Stimulated activated CD8-positive, alpha-beta memory T cell treated with anti-CD3 and anti-CD28 coated beads, Interleukin-15, amount 100 ng/mL, for 24 hours (primary cell): ENCODE results near the gene TDRD3.

Experiments used
- DNase-seq: peaks from one replicate; pipeline ENCODE4 v3.0.0-alpha.2; 2020; ENCODE audit warnings: low read depth

Gene TDRD3

DNA sequence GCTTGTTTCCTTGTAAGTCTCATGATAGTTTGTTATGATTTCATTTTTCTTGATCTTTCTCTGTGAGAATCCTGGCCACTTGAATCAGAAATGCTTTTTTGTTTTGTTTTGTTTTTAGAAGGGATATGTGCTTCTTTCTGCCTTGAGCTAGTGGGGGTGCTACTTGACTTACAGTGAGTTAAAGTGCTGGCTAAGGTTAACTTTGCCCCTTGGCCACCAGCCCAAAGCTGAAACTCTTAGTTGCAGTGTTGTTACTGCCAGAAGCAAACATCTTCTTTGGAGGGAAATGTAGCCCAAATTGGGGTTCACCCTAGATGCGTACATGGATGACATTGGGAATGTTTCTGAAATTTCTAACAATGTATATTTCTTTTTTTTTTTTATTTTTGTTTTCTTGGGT is 57.4 kb downstream of the TDRD3 start:
- no peak for DNase-seq

DNA sequence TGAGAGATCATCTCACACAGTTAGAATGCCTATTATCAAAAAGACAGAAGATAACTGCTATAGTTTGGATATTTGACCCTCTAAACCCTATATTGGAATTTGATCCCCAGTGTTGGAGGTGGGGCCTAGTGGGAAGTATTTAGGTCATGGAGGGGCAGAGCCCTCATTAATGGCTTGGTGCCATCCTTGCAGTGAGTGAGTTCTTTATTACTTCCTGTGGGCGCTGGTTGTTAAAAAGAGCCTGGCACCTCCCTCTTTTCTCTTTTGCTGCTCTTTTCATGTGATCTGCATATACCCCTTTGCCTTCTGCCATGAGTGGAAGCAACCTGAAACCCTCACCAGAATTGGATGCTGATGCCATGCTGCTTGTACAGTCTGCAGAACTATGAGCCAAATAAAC is 66.8 kb downstream of the TDRD3 start:
- no peak for DNase-seq

DNA sequence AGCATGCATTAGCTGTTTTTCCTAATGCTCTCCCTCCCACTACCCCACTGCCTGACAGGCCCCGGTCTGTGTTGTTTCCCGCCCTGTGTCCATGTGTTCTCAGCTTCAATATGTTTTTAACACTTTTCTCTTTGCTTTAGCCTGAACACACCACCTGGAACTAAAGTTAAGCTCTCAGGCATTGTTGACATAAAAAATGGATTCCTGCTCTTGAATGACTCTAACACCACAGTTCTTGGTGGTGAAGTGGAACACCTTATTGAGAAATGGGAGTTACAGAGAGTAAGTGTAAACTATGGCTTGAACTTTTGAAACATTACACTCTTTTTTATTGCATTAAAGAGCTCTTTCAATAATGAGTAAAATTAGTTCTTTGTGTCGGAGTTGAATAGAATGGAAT is 70.1 kb downstream of the TDRD3 start:
- DNase-seq = no peak

DNA sequence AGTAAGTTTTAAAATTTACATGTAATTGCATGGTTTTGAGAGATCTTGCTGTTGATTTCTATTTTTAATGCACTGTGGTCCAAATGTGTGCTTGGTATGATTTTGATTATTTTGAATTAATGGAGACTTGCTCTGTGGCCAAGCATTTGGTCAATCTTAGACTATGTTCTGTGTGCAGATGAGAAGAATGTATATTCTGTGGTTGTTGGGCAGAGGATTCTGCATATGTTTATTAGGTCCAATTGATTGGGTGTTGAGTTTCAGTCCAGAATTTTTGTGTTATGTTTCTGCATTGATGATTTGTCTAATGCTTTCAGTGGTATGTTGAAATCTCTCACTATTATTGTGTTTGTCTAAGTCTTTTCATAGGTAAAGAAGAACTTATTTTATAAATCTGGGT is 82.3 kb downstream of the TDRD3 start:
- DNase-seq = no peak

DNA sequence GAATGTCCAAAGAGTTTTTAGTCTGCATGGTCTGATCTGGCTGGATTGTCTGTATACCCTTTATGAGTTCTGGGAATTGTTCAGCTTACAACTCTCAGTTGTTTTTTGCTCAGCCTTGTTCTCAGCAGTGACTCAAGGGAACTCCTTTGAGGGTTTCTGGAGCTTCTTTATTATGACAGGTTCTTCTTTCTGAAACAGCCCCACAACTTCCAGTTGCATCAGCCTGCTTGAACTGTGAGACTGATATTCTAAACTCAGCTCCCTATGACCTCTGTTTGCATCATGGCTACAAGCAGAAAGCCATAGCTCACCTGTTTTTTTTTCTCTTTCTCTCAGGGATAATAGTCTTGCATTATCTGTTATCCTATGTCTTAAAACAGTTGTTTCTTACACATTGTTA is 85.0 kb downstream of the TDRD3 start:
- DNase-seq = no peak

DNA sequence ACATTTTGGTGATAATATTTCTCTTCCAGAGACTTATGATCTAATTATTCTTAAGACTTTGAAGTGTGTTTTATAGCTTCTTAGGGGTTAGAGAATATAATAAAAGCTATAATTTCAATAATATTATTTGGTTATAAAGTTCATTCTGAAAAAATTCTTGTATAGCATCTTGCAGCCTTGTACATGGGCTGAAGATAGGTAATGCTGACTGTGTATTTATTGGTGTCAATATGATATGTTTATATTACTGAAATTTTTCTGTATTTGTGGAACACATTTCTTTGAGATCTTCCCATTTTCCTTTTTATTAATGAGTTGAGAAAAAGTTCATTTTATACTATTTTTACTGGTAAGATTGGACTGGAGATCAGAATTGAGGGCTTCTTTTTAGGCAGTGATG is 87.8 kb downstream of the TDRD3 start:
- DNase-seq = no peak

DNA sequence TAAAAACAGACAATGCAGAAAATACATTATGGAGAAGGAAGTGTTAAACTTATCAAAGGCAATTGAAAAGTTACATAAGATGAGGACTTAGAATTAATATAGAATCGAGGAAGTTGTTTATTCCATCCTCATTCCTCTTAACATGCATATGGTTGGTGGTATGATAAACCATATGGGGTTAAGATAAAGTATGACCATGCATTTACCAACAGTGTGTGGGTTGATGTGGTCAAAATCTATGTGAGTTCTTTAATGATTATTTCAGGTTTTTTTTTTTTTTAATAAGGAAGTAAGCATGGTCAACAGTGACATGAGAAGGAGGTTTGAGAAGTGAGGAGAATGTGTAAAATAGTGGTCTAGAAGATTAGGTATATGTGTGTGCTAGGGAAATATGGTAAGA is 94.5 kb downstream of the TDRD3 start:
- DNase-seq = no peak

DNA sequence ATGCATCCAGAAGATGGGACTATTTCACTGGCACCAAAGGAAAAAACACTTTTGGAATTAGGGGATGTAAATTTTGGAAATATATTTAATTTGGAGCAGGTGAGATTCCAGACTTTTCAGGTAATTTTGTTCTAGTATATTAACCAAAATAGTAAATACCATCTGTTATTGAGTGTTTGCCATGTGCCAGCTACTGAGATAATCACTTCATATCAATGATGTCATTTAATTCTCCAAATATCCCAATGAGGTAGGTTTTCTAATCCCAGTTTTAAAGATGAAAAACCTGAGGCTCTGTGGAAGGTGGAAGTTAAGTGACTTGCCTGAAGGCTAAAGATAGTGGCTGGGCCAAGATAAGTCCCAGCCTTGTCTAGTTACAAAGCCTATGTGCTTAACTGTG is 95.2 kb downstream of the TDRD3 start:
- DNase-seq = no peak

DNA sequence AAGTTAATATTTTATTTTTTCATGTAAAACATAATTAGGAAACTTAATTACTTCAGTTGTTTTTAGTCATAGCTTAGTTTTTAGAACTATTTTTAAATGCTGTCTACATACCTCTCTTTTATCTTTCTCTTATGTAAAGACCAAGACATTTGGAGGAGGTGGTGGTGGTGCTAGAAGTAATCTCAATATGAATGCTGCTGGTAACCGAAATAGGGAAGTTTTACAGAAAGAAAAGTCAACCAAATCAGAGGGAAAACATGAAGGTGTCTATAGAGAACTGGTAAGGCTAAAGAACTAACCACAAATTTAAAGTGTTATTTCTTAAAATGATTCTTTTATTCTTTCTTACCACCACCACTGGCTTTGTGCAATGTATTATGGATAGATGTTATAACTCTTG is 97.3 kb downstream of the TDRD3 start:
- no peak for DNase-seq

DNA sequence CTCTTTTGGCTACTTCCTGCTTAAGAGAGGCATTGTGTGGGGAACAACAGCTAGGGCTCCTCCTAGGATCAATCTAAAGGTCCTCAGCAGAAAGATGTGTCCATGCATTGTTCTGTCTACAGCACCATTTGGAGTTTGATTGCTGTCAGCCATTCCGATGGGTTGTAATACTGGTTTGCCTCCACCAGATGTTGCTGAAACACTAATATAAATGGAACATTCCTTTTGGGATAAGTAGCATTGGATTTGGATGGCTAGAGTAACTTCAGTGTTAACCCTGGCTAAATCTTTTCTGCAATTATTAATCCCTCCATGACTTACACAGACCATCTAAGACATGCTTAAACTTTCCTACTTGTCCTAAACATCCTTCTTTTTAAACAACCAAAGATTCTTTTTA is 104.2 kb downstream of the TDRD3 start:
- DNase-seq = no peak

DNA sequence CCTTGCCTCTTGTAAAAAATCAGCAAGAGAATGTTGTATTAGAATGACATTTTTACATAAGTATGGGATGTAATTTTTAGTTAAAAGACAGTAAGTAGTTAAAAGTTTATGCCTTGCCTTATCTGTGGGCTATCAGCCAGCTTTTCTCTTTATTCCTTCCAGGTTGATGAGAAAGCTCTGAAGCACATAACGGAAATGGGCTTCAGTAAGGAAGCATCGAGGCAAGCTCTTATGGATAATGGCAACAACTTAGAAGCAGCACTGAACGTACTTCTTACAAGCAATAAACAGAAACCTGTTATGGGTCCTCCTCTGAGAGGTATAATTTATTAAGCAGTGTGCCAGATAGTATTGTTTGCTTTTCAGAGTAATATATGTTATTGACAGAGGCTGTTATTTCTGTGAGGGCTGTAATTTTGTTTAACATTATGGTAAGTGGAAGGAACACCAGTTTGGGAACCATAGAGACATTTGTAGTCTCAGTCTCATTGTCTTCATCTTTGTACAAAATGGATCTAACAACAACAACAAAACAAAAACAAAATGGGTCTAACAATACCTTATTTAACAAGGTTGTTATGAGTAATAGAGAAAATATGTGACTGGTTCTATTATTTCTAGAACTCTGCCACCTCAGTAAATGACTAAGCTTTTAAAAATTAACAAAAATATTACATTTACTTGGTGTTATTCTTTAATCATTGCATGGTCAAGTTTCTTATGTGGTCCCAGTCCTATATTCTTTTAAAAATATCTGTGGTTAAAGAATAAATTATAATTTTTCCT is 112.8 kb downstream of the TDRD3 start:
- no peak for DNase-seq

DNA sequence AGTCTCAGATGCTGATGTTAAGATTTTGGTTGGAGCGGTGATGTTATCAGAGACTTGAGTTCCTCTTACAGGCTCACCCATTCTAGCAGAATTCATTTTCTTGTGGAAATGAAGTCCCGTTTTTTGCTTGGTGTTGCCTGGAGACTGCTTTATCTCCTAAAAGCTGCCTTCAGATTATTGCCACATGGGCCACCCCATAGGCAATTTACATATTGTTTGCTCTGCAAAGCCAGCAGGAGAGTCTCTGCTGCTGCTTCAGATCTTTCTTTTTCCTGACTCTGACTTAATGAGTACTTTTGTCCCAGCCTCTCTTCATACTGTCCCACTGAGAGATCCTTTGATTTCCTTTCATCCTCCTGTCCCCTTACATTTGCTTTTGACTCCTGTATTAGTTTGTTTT is 114.6 kb downstream of the TDRD3 start:
- no peak for DNase-seq

DNA sequence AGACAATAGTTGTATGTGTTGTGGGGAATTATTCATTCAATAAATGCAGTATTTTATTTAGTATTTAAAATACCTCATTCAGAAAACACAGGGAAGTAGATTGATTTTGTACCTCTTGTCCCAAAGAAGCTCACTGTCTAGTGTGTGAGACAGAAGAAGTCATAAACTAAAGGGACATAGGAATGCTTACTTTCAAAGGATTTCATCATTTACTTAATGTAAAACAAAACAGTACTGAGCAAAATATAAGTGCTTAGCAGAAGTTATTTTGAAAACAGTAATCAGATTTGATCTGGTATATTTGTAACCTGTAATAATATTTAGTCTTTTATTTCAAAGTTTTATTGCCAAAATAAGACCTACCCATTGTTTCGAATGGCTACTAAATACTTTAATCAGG is 117.9 kb downstream of the TDRD3 start:
- DNase-seq = no peak

DNA sequence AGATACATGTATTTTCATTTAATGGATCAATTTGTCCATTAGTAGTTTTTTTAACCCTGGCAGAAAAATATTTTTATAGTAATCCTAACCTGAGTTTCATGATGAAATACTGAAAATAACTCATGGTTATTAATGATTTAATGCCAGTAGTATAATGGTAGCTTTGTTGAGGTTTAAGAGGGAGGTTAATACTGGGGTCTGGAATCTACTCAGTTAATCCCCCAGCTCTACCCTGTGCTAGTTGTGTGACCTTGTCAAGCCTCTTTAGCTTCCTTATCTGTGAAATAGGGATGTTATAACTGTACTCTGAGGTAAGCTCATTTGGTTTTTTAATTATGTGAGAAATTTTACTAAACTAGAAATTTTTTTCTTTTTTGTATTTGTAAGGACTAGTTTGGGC is 122.5 kb downstream of the TDRD3 start:
- DNase-seq = no peak

DNA sequence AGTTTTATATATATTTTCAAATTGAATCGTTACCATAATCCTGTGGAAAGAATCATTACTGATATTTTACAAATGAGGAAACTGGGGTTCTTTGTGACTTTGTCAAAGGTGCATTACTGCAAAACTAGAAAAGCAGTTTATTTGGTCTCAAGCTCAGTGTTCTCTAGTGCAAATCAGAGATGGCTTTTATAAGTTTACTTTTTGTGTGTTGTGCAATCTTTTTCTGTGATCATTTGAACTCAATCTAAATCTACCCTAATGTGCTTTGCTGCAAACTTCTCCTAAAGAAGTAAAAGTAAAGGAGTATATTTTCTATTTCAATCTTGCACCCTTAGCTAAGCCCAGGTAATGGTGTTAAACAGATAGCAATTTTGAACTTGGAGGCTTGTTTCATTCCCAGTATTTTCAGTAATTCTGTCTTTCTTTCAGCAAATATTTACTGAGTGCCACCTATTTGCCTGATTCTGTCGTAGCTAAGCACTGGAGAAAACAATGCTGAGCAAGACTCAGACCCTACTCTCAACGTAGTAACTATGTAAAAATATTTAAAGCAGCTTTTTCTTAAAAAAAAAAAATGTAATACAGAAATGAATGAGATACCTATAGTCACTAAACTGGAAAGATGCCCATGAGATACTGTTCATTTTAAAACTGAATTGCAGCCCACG is 124.0 kb downstream of the TDRD3 start:
- DNase-seq = no peak

DNA sequence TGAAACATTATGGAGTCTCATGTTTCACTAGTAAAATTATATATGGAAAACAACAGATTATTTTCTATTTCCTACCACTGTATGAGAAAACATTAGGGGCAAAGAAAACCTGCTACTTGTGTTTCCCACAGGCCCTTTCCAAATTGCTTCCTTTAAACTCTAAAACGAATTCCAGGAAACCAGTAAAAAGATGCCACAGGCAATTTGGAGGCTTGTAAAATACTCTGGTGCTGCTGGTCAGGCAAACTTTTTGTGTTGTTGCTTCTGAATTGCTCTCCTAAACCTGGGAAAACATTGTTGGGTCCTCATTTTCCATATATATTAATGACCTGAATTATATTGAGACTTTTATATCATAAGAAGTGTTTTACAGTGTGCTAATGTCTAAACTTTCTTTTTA is 141.5 kb downstream of the TDRD3 start:
- no peak for DNase-seq

DNA sequence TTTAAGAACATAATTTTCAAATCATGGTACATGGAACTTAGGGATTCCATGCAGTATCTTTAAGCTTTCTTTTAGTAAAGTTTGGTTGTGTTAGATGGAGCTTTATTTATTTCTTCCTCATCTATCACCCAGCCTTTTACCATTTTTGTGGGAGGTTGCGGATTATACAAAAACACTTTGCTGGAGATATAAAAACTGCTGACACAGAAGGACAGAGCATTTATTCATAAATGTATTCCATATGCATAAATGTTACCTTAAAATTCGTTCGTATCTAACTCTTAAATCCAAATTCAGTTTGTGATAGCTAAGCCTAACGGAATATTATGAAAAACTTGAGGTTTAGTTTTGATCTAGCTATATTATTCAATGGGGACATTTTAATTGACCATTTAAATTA is 143.3 kb downstream of the TDRD3 start:
- DNase-seq = no peak

DNA sequence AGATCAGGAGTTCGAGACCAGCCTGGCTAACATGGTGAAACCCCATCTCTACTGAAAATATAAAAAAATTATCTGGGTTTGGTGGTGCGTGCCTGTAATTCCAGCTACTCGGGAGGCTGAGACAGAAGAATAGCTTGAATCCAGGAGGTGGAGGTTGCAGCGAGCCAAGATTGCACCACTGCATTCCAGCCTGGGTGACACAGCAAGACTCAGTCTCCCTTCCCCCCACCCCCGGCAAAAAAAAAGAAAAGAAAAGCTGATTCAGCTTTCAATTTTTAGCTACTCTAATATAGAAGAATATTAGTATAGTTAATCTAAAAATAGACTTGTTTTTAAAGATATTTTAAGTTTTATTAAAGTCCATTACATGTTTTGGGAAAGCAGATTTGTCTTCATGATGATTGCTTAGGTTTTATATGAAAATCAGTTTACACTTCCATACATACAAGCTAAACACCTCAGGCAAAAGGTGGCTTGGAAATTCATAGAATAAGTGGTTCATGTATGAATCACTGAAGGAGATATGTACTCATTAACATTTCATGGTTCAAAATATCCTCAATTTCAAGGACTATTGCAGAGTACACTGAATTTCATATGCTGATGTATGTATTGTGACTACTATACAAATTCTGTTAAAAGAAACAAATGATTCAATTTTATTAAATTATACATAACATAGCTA is 165.2 kb downstream of the TDRD3 start:
- no peak for DNase-seq

DNA sequence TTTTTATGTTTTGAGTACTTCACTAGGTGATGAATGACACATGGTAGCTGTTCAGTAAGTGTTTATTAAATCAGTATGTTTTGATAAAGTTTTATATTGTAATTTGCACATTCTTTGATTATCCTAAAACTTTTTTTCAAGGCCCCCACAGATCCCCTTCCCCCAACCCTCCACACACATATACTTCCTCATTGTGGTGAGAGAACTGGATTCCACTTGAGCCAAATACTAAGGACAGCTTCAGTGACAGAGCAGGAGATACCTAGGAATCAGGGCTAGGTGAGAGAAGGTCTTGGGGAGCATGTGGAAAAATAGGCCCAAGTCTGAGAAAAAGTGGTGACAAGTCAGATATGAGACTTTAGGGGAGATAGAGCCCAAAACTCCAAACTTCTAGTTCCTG is 174.6 kb downstream of the TDRD3 start:
- no peak for DNase-seq

DNA sequence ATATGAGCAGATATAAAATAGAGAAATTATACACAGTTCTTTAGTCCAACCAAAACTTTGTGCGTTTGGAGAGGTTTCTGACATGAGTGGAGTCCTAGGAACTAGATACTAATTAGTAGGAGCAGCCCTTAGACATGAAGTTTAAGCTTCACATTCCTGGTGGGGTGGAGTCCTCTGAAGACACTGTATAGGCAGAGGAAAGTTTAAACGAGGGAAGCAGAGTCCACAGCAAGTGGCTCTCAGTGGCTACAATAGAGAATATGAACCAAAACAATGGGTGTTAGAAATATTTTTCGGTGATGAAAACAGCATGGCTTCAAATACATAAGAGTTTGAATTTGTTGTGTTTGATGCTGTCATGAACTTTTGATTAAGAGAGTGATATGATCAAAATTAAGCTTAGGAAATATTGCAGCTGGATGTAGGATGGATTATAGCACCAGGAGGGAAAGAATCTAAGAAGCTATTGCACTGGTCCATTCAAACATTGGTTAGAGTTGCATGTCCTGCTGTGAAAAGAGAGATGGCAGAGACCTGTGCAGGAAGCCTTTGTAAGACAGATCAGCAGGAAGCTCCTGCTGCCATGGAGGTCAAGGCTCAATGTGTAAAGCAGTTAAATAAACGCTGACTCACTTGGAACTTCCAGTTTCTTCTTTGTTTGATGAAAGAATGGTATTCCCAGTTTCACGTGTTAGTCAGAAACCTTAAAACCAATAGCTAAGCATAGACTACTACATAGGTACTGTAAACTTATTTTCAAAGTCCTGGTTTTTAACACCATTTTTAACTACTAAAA is 175.2 kb downstream of the TDRD3 start:
- DNase-seq = no peak

DNA sequence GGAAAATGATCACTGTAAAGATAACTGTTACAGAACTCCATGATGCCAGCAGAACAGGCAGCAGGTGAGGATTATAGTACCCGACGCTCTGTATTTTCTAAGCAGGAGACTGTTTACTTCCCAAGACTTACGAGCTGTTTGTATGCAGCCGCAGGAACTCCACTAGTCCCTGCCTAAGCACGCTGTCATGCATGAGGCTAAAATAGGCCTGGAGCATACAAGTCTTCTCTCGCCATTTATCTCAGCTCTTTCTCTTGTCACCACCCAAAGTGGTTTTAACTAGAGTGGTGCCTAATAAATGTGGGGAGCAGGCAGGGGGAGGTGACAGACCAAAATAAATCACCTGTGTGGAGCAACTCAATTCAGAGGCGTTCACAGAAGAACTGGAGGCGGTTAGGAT is 175.8 kb downstream of the TDRD3 start:
- no peak for DNase-seq

DNA sequence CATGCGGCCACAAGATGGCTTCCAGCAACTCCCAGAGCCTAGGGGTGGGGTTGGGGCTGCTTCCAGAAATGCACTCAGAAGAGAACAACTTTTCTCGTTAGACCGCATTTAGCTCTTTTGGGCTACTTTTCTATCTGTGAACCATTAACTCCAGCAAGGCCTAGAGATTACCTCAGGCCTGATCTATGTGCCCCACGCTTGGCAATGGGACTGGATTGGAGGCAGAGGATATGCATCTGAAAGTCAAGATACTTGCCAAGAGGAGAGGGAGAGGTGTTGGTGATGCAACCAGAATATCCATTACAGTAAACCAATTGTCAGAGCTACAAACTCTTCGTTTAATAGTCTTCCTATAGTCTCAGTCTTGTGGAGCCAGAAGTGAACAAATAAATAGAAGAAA is 177.7 kb downstream of the TDRD3 start:
- no peak for DNase-seq

DNA sequence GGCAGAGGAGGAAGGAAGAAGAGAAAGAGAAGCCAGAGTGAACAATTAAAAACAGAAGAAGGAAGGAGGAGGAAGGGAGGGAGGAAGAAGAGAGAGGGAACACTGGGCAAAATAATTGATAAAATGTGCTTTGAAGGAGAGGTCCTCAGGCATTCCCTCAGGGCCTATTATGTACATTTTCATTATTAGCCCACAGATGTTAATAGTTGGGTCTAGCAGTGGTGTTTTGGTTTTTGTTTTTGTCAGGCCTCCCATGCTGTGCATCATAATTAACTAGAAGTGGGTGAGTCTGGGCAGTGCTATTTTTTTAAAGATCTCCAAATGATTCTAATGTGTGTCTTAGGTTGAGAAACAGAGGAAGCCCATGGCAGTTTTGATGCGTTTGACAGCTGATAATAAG is 178.1 kb downstream of the TDRD3 start:
- no peak for DNase-seq
